Neural cell (in vitro differentiated cells): ENCODE measurements around the gene MIEN1. TPM values are rescaled to one million over a fixed set of nuclear protein-coding genes. Genes with fewer than 3 reads are reported as not detected.

Source experiments
- H2AFZ ChIP-seq: fragments of 200-600, 300-800 bp; sonication (generic), shearing (Covaris generic); 2 replicates; pipeline ENCODE4 v1.6.0; 2014; ENCODE audit warnings: low read depth, mild to moderate bottlenecking, antibody characterized with exemption, low read length, moderate library complexity
- H3F3A ChIP-seq: fragments of 200-600 bp; shearing (Covaris generic); 2 replicates; pipeline ENCODE4 v1.6.1; 2016; ENCODE audit warnings: mild to moderate bottlenecking, moderate library complexity, mixed read lengths, antibody characterized with exemption, low read length; ENCODE audit not compliant: insufficient read depth, poor library complexity, severe bottlenecking
- H3K27ac ChIP-seq: fragments of 200-600, 300-800 bp; sonication (generic), shearing (Covaris generic); 2 replicates; pipeline ENCODE4 v1.5.1; 2014; ENCODE audit warnings: mild to moderate bottlenecking, low read length, moderate library complexity
- H3K27me3 ChIP-seq: fragments of 300-800, 200-600 bp; sonication (generic), shearing (Covaris generic); 2 replicates; pipeline ENCODE4 v1.6.0; 2014; ENCODE audit warnings: mild to moderate bottlenecking, low read depth, low read length, moderate library complexity; ENCODE audit not compliant: insufficient read depth
- H3K36me3 ChIP-seq: fragments of 300-800, 200-600 bp; sonication (generic), shearing (Covaris generic); 2 replicates; pipeline ENCODE4 v1.5.1; 2014; ENCODE audit warnings: mild to moderate bottlenecking, antibody characterized with exemption, low read length, moderate library complexity; ENCODE audit not compliant: insufficient read depth
- H3K4me2 ChIP-seq: fragments of 300-800, 200-600 bp; sonication (generic), shearing (Covaris generic); 2 replicates; pipeline ENCODE4 v1.6.0; 2014; ENCODE audit warnings: mild to moderate bottlenecking, low read length
- H3K4me3 ChIP-seq: fragments of 300-800, 200-600 bp; sonication (generic), shearing (Covaris generic); 2 replicates; pipeline ENCODE4 v1.5.1; 2014; ENCODE audit warnings: mild to moderate bottlenecking, low read length, moderate library complexity
- H3K79me2 ChIP-seq: fragments of 200-600 bp; shearing (Covaris generic); replicated peaks from 2 replicates; pipeline ENCODE4 v1.6.0; 2014; ENCODE audit warnings: mild to moderate bottlenecking, low read length, moderate library complexity; ENCODE audit not compliant: insufficient read depth
- H3K9ac ChIP-seq: fragments of 300-800, 200-600 bp; sonication (generic), shearing (Covaris generic); 2 replicates; pipeline ENCODE4 v1.6.1; 2016; ENCODE audit warnings: mild to moderate bottlenecking, low read length, mixed read lengths
- H3K9me2 ChIP-seq: fragments of 200-600 bp; shearing (Covaris generic); 2 replicates; pipeline ENCODE4 v1.6.1; 2016; ENCODE audit warnings: mild to moderate bottlenecking, low read length, mixed read lengths; ENCODE audit not compliant: insufficient read depth
- H3K9me3 ChIP-seq: fragments of 200-600, 300-800 bp; sonication (generic), shearing (Covaris generic); 2 replicates; pipeline ENCODE4 v1.6.1; 2016; ENCODE audit warnings: mild to moderate bottlenecking, mixed run types, low read length, moderate library complexity, mixed read lengths
- H4K20me1 ChIP-seq: fragments of 200-600 bp; shearing (Covaris generic); 2 replicates; pipeline ENCODE4 v1.6.1; 2016; ENCODE audit warnings: mild to moderate bottlenecking, mixed run types; ENCODE audit not compliant: insufficient read depth
- CTCF ChIP-seq: fragments of 450-650 bp; IDR thresholded peaks from 2 replicates; pipeline ENCODE4 v1.5.1; 2014; ENCODE audit warnings: antibody characterized with exemption, mild to moderate bottlenecking, moderate library complexity; ENCODE audit not compliant: poor library complexity, severe bottlenecking
- EP300 ChIP-seq: fragments of 450-650 bp; conservative IDR thresholded peaks from 2 replicates; pipeline ENCODE4 v1.6.1; 2014; ENCODE audit warnings: antibody characterized with exemption, mild to moderate bottlenecking, moderate library complexity; ENCODE audit not compliant: poor library complexity, severe bottlenecking
- EZH2 ChIP-seq: fragments of 200-600, 300-800 bp; shearing (Covaris generic), sonication (generic); IDR thresholded peaks from 2 replicates; pipeline ENCODE4 v1.6.1; 2014; ENCODE audit warnings: antibody characterized with exemption, low read length, borderline replicate concordance, mild to moderate bottlenecking; ENCODE audit not compliant: insufficient read depth, poor library complexity, severe bottlenecking
- MXI1 ChIP-seq: fragments of 450-650 bp; conservative IDR thresholded peaks from 2 replicates; pipeline ENCODE4 v1.6.1; 2014; ENCODE audit warnings: antibody characterized with exemption, mild to moderate bottlenecking; ENCODE audit not compliant: poor library complexity, severe bottlenecking
- POLR2AphosphoS5 ChIP-seq: IDR thresholded peaks from 2 replicates; pipeline ENCODE4 v1.6.1; 2012
- RAD21 ChIP-seq: fragments of 450-650 bp; conservative IDR thresholded peaks from 2 replicates; pipeline ENCODE4 v1.6.1; 2014; ENCODE audit warnings: antibody characterized with exemption, mild to moderate bottlenecking, moderate library complexity
- REST ChIP-seq: IDR thresholded peaks from 2 replicates; pipeline ENCODE4 v1.6.1; 2012; ENCODE audit warnings: borderline replicate concordance
- SMC3 ChIP-seq: fragments of 450-650 bp; conservative IDR thresholded peaks from 2 replicates; pipeline ENCODE4 v1.6.1; 2014; ENCODE audit warnings: antibody characterized with exemption, mild to moderate bottlenecking, moderate library complexity; ENCODE audit not compliant: poor library complexity
- TAF1 ChIP-seq: IDR thresholded peaks from 2 replicates; pipeline ENCODE4 v1.6.1; 2012; ENCODE audit warnings: low read depth
- polyA plus RNA-seq: library from polyadenylated mRNA; depleted of rRNA; stranded (reverse); fragments of >200 nt; gene quantifications from 2 replicates; pipeline ENCODE4 v1.2.3, GENCODE V29; 2014

The MIEN1 gene
- polyA plus RNA-seq, 1 donor from 2014 or later, result 106 TPM

GRCh38 chr17:39737206-39737759 is 7.0 kb upstream of the MIEN1 start:
- no peaks in the 10 kb centered on the region for H4K20me1 ChIP-seq
- H3K9me3 ChIP-seq, result no peaks in the 10 kb centered on the region
- H2AFZ ChIP-seq, result no peak overlapping the region
- no peaks in the 10 kb centered on the region for H3K79me2 ChIP-seq
- no peak overlapping the region for H3K4me3 ChIP-seq
- H3K27ac ChIP-seq, result no peak overlapping the region
- H3K27me3 ChIP-seq, result peaks cover 55% of the 10 kb centered on the region
- no peaks in the 10 kb centered on the region for H3F3A ChIP-seq
- H3K9me2 ChIP-seq, result no peaks in the 10 kb centered on the region
- H3K36me3 ChIP-seq, result no peaks in the 10 kb centered on the region
- TF ChIP-seq POLR2AphosphoS5 (no peak), EP300 (no peak), EZH2 (no peak), TAF1 (no peak), REST (no peak), SMC3 (no peak), CTCF (no peak), MXI1 (no peak), RAD21 (no peak)
- no peak overlapping the region for H3K9ac ChIP-seq
- H3K4me2 ChIP-seq, result no peak overlapping the region

- no peak overlapping the region for H2AFZ ChIP-seq
- no peaks in the 10 kb centered on the region for H3K9me2 ChIP-seq
- H3K79me2 ChIP-seq, result no peaks in the 10 kb centered on the region
- H3K36me3 ChIP-seq, result no peaks in the 10 kb centered on the region
- no peaks in the 10 kb centered on the region for H3F3A ChIP-seq
- H3K27ac ChIP-seq, result no peak overlapping the region
- no peak for TF ChIP-seq SMC3
- no peak for TF ChIP-seq MXI1
- TF ChIP-seq TAF1, result no peak
- TF ChIP-seq POLR2AphosphoS5, result no peak
- no peak for TF ChIP-seq EP300
- TF ChIP-seq REST, result no peak
- TF ChIP-seq RAD21, result no peak
- TF ChIP-seq CTCF, result no peak
- TF ChIP-seq EZH2, result no peak
- no peaks in the 10 kb centered on the region for H4K20me1 ChIP-seq
- H3K4me2 ChIP-seq, result no peak overlapping the region
- H3K9ac ChIP-seq, result no peak overlapping the region
- H3K9me3 ChIP-seq, result no peaks in the 10 kb centered on the region
- peaks cover 55% of the 10 kb centered on the region for H3K27me3 ChIP-seq
- no peak overlapping the region for H3K4me3 ChIP-seq
Measured at GRCh38 chr17:39736319-39737165, 6.2 kb upstream of the MIEN1 start.
